SK-N-SH (cell line): ENCODE data around the gene PGM2L1. TPM values are rescaled to one million over a fixed set of nuclear protein-coding genes. Genes with fewer than 3 reads are reported as not detected.

Source experiments
- CTCF ChIA-PET: fragments of 300-600, 350-600 bp; formaldehyde crosslinking; extraction: SDS; loops from one replicate; lab custom pipeline; 2021; lab: Yijun Ruan, JAX
- POLR2A ChIA-PET: fragments of 350-600 bp; sonication (Branson Sonifier 250); formaldehyde crosslinking; extraction: SDS; loops from one replicate; lab custom pipeline; 2020; ENCODE audit warnings: antibody characterized with exemption, inconsistent platforms; lab: Yijun Ruan, JAX
- DNase-seq: peaks from one replicate; pipeline ENCODE4 v3.0.0; 2012
- H2AFZ ChIP-seq: fragments of 200-600 bp; sonication (generic); 2 replicates; pipeline ENCODE4 v1.8.1; 2016; ENCODE audit warnings: antibody characterized with exemption, mild to moderate bottlenecking, low read depth
- H3F3A ChIP-seq: fragments of 200-600 bp; sonication (generic); replicated peaks from 2 replicates; pipeline ENCODE3; 2016; ENCODE audit warnings: antibody characterized with exemption, mild to moderate bottlenecking; ENCODE audit not compliant: insufficient read depth
- H3K27ac ChIP-seq, 2 experiments: fragments of 200-500 bp in 1 of 2; fragments of 200-600 bp in 1 of 2; sonication (Bioruptor generic) in 1 of 2; sonication (generic), shearing (Covaris generic) in 1 of 2; 2 replicates each; pipeline versions ENCODE4 v1.5.1 to v1.6.1; 2014 to 2016; ENCODE audit warnings: low read depth in 2 of 2, inconsistent platforms in 1 of 2, low read length in 1 of 2, mild to moderate bottlenecking in 1 of 2, mixed read lengths in 1 of 2
- H3K27me3 ChIP-seq: fragments of 200-600 bp; sonication (generic), shearing (Covaris generic); 2 replicates; pipeline ENCODE4 v1.6.1; 2016; ENCODE audit warnings: mixed run types; ENCODE audit not compliant: insufficient read depth
- H3K36me3 ChIP-seq, 2 experiments: fragments of 200-500 bp in 1 of 2; fragments of 200-600 bp in 1 of 2; sonication (Bioruptor generic) in 1 of 2; sonication (generic) in 1 of 2; replicated peaks in 1 of 2; 2 replicates each; pipeline versions ENCODE3 to v1.5.1; 2014 to 2016; ENCODE audit warnings: low read length in 1 of 2, mild to moderate bottlenecking in 1 of 2; ENCODE audit not compliant: insufficient read depth in 2 of 2, control insufficient read depth in 1 of 2
- H3K4me1 ChIP-seq, 2 experiments: fragments of 200-500 bp in 1 of 2; fragments of 200-600 bp in 1 of 2; sonication (Bioruptor generic) in 1 of 2; sonication (generic), shearing (Covaris generic) in 1 of 2; 2 replicates each; pipeline versions ENCODE4 v1.5.1 to v1.6.1; 2014 to 2016; ENCODE audit warnings: low read depth in 1 of 2, low read length in 1 of 2, mixed run types in 1 of 2; ENCODE audit not compliant: insufficient read depth in 2 of 2, control insufficient read depth in 1 of 2
- H3K4me2 ChIP-seq: fragments of 200-600 bp; sonication (generic), shearing (Covaris generic); 2 replicates; pipeline ENCODE4 v1.6.1; 2017; ENCODE audit warnings: mixed run types
- H3K4me3 ChIP-seq, 2 experiments: fragments of 200-500 bp in 1 of 2; fragments of 200-600 bp in 1 of 2; sonication (Bioruptor generic) in 1 of 2; sonication (generic), shearing (Covaris generic) in 1 of 2; 2 replicates each; pipeline versions ENCODE4 v1.5.1 to v1.8.1; 2014 to 2016; ENCODE audit warnings: low read depth in 2 of 2, inconsistent platforms in 1 of 2, low read length in 1 of 2, mild to moderate bottlenecking in 1 of 2, mixed read lengths in 1 of 2, moderate library complexity in 1 of 2
- H3K79me2 ChIP-seq: fragments of 200-600 bp; sonication (generic); 2 replicates; pipeline ENCODE4 v1.8.1; 2017; ENCODE audit warnings: mild to moderate bottlenecking; ENCODE audit not compliant: insufficient read depth
- H3K9ac ChIP-seq: fragments of 200-600 bp; sonication (generic); 2 replicates; pipeline ENCODE4 v1.6.1; 2017; ENCODE audit warnings: mixed run types
- H3K9me2 ChIP-seq: fragments of 200-600 bp; sonication (generic); 2 replicates; pipeline ENCODE4 v1.6.1; 2017; ENCODE audit warnings: mixed run types
- H3K9me3 ChIP-seq: fragments of 200-600 bp; sonication (generic); 2 replicates; pipeline ENCODE4 v1.6.1; 2017; ENCODE audit warnings: mixed run types, mild to moderate bottlenecking, moderate library complexity
- H4K20me1 ChIP-seq: fragments of 200-600 bp; sonication (generic); 2 replicates; pipeline ENCODE4 v1.6.1; 2017; ENCODE audit warnings: mild to moderate bottlenecking, mixed run types; ENCODE audit not compliant: insufficient read depth
- EP300 ChIP-seq, 2 experiments: IDR thresholded peaks; 2 replicates each; pipeline versions ENCODE4 v1.4.0 to v1.6.1; 2012; ENCODE audit warnings: borderline replicate concordance in 1 of 2, low read depth in 1 of 2, low read length in 1 of 2
- FOSL2 ChIP-seq: IDR thresholded peaks from 2 replicates; pipeline ENCODE4 v1.4.0; 2012; ENCODE audit warnings: low read depth, mild to moderate bottlenecking, moderate library complexity, borderline replicate concordance
- FOXM1 ChIP-seq: IDR thresholded peaks from 2 replicates; pipeline ENCODE4 v1.4.0; 2012; ENCODE audit warnings: low read depth, mild to moderate bottlenecking
- MEF2A ChIP-seq: IDR thresholded peaks from 2 replicates; pipeline ENCODE4 v1.4.0; 2012; ENCODE audit warnings: low read depth, borderline replicate concordance
- MXI1 ChIP-seq: IDR thresholded peaks from 2 replicates; pipeline ENCODE4 v1.6.1; 2012; ENCODE audit warnings: mild to moderate bottlenecking, low read depth, low read length, improper control_type of control experiment
- RAD21 ChIP-seq: IDR thresholded peaks from 2 replicates; pipeline ENCODE4 v1.6.1; 2012; ENCODE audit warnings: mild to moderate bottlenecking, low read length
- REST ChIP-seq: IDR thresholded peaks from 2 replicates; pipeline ENCODE4 v1.6.1; 2012; ENCODE audit warnings: mild to moderate bottlenecking, low read depth, low read length, moderate library complexity
- RXRA ChIP-seq: IDR thresholded peaks from 2 replicates; pipeline ENCODE4 v1.4.0; 2012; ENCODE audit warnings: low read depth, mild to moderate bottlenecking, borderline replicate concordance
- USF2 ChIP-seq: fragments of 150-350 bp; IDR thresholded peaks from 2 replicates; pipeline ENCODE4 v1.6.1; 2017; ENCODE audit warnings: antibody characterized with exemption, low read length, low read depth, borderline replicate concordance
- WGBS: methylation state at CpG from one replicate; pipeline ENCODE4 v1.1.6; 2017; ENCODE audit warnings: low lambda C conversion rate; 5-methylcytosine and 5-hydroxymethylcytosine counted together
- polyA plus RNA-seq, 3 experiments: library from polyadenylated mRNA; depleted of rRNA; stranded (reverse); fragments of >200 nt; gene quantifications; 2 replicates each; pipeline ENCODE4 v1.2.3, GENCODE V29; 2012

The PGM2L1 gene
- polyA plus RNA-seq, 1 of the 3 experiments (the other 2 are of a cell fraction): 0.90 TPM

DNA sequence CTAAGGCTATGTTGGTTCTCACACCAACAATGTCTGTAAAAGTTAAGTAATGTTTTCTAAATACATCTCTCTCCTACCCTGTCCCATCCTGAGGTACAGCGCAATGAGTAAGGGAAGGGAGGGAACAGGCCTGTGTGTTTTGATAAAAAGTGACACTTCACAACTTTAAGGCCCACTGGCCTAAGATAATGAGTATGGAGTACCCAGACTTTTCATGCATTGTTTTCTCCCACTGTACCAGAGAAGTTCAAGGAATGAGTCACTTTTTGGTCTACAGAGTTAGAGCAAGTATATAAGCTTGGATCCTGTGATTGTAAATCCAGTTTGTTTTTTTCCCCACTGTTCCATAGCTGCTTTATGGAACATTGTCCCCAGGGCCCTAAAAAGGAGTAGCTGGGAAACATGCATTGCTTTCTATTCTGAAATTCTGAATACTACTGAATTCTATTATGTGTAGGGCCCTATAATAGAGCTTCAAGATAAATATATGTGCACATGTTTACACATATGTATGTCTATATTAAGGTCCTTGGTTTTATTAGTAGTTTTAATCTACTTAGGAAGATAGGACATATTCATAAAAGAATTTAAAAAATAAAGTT is 39.3 kb upstream of the PGM2L1 start:
- H3K4me2 ChIP-seq: no peak overlapping the region
- H3K4me3 ChIP-seq: no peak overlapping the region

GRCh38 chr11:74434528-74434927 is 36.3 kb upstream of the PGM2L1 start:
- H3K79me2 ChIP-seq: no peaks in the 10 kb centered on the region
- CTCF ChIA-PET: interaction anchor here (1.2 to 1.5 kb wide), 2 partner anchors 45 to 179 kb away, joined by 3 to 6 read pairs; no protein-coding TSS in a partner anchor
- H3K4me2 ChIP-seq: no peak overlapping the region

More for the DNA sequence above, 39.3 kb upstream of the PGM2L1 start:
- Histone ChIP-seq H3K27ac (0 out of 4 replicates have a peak overlapping the region, but pooled peaks of 1 of the 2 experiments have one; percentile 18), H4K20me1 (no peaks in the 10 kb centered on the region), H3K27me3 (no peaks in the 10 kb centered on the region), H3K79me2 (no peaks in the 10 kb centered on the region), H3K9me3 (no peaks in the 10 kb centered on the region), H3K36me3 (no peaks in the 10 kb centered on the region), H3K9me2 (no peaks in the 10 kb centered on the region), H3F3A (no peaks in the 10 kb centered on the region), H2AFZ (peak overlapping the region; percentile 10; the same call in 1 of the 2 replicates), H3K9ac (no peak overlapping the region), H3K4me1 (no peaks in the 10 kb centered on the region; a peak in 1 of 4 replicates)
- 88% methylated on average over 1 of the region's 1 CpG for WGBS
- no peak for DNase-seq
- POLR2A ChIA-PET: interaction anchor here (0.7 kb wide), 1 partner anchor 571 kb away, joined by 3 read pairs; no protein-coding TSS in a partner anchor
- 0 out of 2 replicates have a peak, but pooled peaks have one; percentile 11 for TF ChIP-seq FOSL2
- TF ChIP-seq FOXM1: no peak
- no peak for TF ChIP-seq EP300 (IDR thresholded peaks at IDR 0.05; ENCODE audit: borderline replicate concordance in 1 of 2, low read depth in 1 of 2, low read length in 1 of 2)
- TF ChIP-seq MEF2A: no peak
- TF ChIP-seq REST: no peak
- TF ChIP-seq MXI1: no peak
- CTCF ChIA-PET: interaction anchor here (1.8 to 3.7 kb wide), 3 partner anchors 13 to 182 kb away, joined by 8 to 13 read pairs (median 12); no protein-coding TSS in a partner anchor

More at GRCh38 chr11:74434528-74434927, 36.3 kb upstream of the PGM2L1 start:
- Histone ChIP-seq H2AFZ (no peak overlapping the region), H3K27me3 (no peaks in the 10 kb centered on the region), H3K27ac (no peak overlapping the region), H3K9ac (no peak overlapping the region), H3K4me1 (no peaks in the 10 kb centered on the region), H3K36me3 (no peaks in the 10 kb centered on the region), H3F3A (no peaks in the 10 kb centered on the region), H3K9me2 (no peaks in the 10 kb centered on the region), H4K20me1 (no peaks in the 10 kb centered on the region)
- no peak for DNase-seq
- POLR2A ChIA-PET: no interaction called here
- TF ChIP-seq USF2 (no peak), RAD21 (no peak), RXRA (no peak)
- TF ChIP-seq, all 33 proteins: peak for 0
- Histone ChIP-seq H3K4me3 (no peak overlapping the region), H3K9me3 (no peaks in the 10 kb centered on the region)
- WGBS: 68% methylated on average over 7 of the region's 7 CpGs
